K562 (cell line): ENCODE measurements around the gene MYOM1.

Experiments
- BRF2 ChIP-seq: IDR thresholded peaks from 3 replicates; pipeline ENCODE4 v1.6.1; 2011; ENCODE audit warnings: borderline replicate concordance, mild to moderate bottlenecking; ENCODE audit not compliant: insufficient read length, insufficient read depth
- CBFB ChIP-seq: sonication (generic); formaldehyde crosslinking; IDR thresholded peaks from 2 replicates; pipeline ENCODE4 v1.4.0; 2020; ENCODE audit warnings: mild to moderate bottlenecking, missing genetic modification reagents
- CEBPB ChIP-seq: fragments of 450-650 bp; IDR thresholded peaks from 2 replicates; pipeline ENCODE4 v1.6.1; 2016; ENCODE audit warnings: missing genetic modification characterization, missing compliant biosample characterization
- CREB1 ChIP-seq, 2 experiments: sonication (generic) in 1 of 2; formaldehyde crosslinking in 1 of 2; IDR thresholded peaks; 2 replicates each; pipeline versions ENCODE4 v1.6.1 to v1.8.0; 2012 to 2022; ENCODE audit warnings: inconsistent platforms in 1 of 2, mild to moderate bottlenecking in 1 of 2, missing genetic modification reagents in 1 of 2, moderate library complexity in 1 of 2
- CTCF ChIP-seq, 3 experiments: IDR thresholded peaks in 2 of 3; conservative IDR thresholded peaks in 1 of 3; 2 replicates each; pipeline ENCODE4 v1.5.1; 2011 to 2012; ENCODE audit warnings: low read length in 3 of 3, mild to moderate bottlenecking in 3 of 3, control low read depth in 2 of 3, improper control_type of control experiment in 1 of 3, inconsistent platforms in 1 of 3, low read depth in 1 of 3, mixed read lengths in 1 of 3, moderate library complexity in 1 of 3; ENCODE audit not compliant: insufficient read depth in 2 of 3
- EGR1 ChIP-seq: fragments of 450-650 bp; conservative IDR thresholded peaks from 2 replicates; pipeline ENCODE4 v1.6.1; 2017; ENCODE audit warnings: mild to moderate bottlenecking
- FOXJ3 ChIP-seq: sonication (generic); formaldehyde crosslinking; IDR thresholded peaks from 2 replicates; pipeline ENCODE4 v1.4.0; 2020; ENCODE audit warnings: mild to moderate bottlenecking, missing genetic modification reagents
- NR2C1 ChIP-seq, 2 experiments: fragments of 450-650 bp; IDR thresholded peaks; 2 replicates each; pipeline ENCODE4 v1.6.1; 2017; ENCODE audit warnings: mild to moderate bottlenecking in 2 of 2, antibody characterized with exemption in 1 of 2, inconsistent platforms in 1 of 2, missing compliant biosample characterization in 1 of 2, missing genetic modification characterization in 1 of 2
- POLR2A ChIP-seq: fragments of 450-650 bp; conservative IDR thresholded peaks from 2 replicates; pipeline ENCODE4 v1.6.1; 2016
- YY1 ChIP-seq, 3 experiments: IDR thresholded peaks; 2 replicates each; pipeline ENCODE4 v1.6.1; 2011; ENCODE audit warnings: low read length in 2 of 3, mild to moderate bottlenecking in 2 of 3, moderate library complexity in 2 of 3, borderline replicate concordance in 1 of 3, control low read depth in 1 of 3, low read depth in 1 of 3; ENCODE audit not compliant: insufficient read depth in 3 of 3, insufficient replicate concordance in 2 of 3, control insufficient read depth in 1 of 3, insufficient read length in 1 of 3; ENCODE audit errors: extremely low read depth in 1 of 3
- ZNF140 ChIP-seq: fragments of 250-450 bp; sonication (Bioruptor Pico); IDR thresholded peaks from 2 replicates; pipeline ENCODE4 v1.8.0; 2021; ENCODE audit warnings: moderate library complexity, mild to moderate bottlenecking, inconsistent platforms
- ZNF395 ChIP-seq: fragments of 200-800 bp; sonication (Bioruptor generic); IDR thresholded peaks from 2 replicates; pipeline ENCODE4 v1.6.1; 2017; ENCODE audit warnings: missing genetic modification characterization, missing compliant biosample characterization

DNA sequence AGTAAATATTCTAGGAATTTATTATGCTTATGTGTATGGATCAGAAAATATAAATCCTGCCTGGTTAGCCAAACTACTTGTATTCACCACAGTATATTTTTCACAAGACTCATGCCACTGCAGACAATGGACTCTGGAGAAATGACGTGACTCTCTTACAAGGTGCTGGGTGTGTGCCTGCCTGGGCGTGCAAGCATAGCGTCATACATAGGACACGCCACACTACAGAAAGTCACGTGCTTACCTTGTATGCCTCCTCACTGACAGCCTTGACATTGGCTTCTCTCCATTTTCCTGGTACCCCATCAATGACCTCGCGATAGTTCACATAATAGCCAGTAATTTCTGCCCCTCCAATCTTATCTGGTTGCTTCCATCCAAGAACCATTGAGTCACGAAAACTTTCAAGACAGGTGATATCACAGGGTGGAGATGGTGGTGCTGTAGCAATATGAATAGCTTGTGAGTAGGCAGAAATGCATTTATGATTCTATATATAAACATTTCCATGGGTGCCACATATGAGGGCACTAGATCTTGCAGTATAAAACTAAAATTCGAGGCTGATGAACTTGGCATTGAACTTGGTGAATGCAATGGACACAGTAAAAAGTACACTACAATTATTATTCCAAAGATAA lies 93.2 kb downstream of the MYOM1 start:
- peak; percentile 51 for TF ChIP-seq CREB1 (IDR thresholded peaks at IDR 0.05)
- TF ChIP-seq CREB1 (CRISPR knock-in tag; IDR thresholded peaks at IDR 0.05): peak; percentile 58; the same call in 1 of the 2 replicates
- TF ChIP-seq BRF2: no peak
- no peak for TF ChIP-seq FOXJ3 (CRISPR knock-in tag)
- no peak for TF ChIP-seq ZNF395 (CRISPR knock-in tag)
- TF ChIP-seq CTCF (IDR thresholded peaks at IDR 0.05 in 2 of 3, conservative IDR thresholded peaks at IDR 0.05 in 1 of 3; ENCODE audit: insufficient read depth in 2 of 3, low read depth in 1 of 3, low read length in 3 of 3): no peak
- no peak for TF ChIP-seq POLR2A
- no peak for TF ChIP-seq ZNF140 (CRISPR knock-in tag)
- no peak for TF ChIP-seq NR2C1 (IDR thresholded peaks at IDR 0.05)
- no peak for TF ChIP-seq NR2C1 (tag; IDR thresholded peaks at IDR 0.05)
- no peak for TF ChIP-seq CEBPB (tag)
- no peak for TF ChIP-seq EGR1
- no peak for TF ChIP-seq YY1 (IDR thresholded peaks at IDR 0.05; ENCODE audit: borderline replicate concordance in 1 of 3, control insufficient read depth in 1 of 3, extremely low read depth in 1 of 3, insufficient read depth in 3 of 3, insufficient read length in 1 of 3, insufficient replicate concordance in 2 of 3, low read depth in 1 of 3, low read length in 2 of 3)
- no peak for TF ChIP-seq CBFB
